NOMO-1 (cell line): Measurements from ENCODE around the gene GATAD2A.

Experiments used
- DNase-seq, 2 experiments: peaks; one replicate each; lab custom pipeline; 2025; ENCODE audit not compliant: unreplicated experiment in 2 of 2; lab: John Stamatoyannopoulos, UW

Gene GATAD2A

DNA sequence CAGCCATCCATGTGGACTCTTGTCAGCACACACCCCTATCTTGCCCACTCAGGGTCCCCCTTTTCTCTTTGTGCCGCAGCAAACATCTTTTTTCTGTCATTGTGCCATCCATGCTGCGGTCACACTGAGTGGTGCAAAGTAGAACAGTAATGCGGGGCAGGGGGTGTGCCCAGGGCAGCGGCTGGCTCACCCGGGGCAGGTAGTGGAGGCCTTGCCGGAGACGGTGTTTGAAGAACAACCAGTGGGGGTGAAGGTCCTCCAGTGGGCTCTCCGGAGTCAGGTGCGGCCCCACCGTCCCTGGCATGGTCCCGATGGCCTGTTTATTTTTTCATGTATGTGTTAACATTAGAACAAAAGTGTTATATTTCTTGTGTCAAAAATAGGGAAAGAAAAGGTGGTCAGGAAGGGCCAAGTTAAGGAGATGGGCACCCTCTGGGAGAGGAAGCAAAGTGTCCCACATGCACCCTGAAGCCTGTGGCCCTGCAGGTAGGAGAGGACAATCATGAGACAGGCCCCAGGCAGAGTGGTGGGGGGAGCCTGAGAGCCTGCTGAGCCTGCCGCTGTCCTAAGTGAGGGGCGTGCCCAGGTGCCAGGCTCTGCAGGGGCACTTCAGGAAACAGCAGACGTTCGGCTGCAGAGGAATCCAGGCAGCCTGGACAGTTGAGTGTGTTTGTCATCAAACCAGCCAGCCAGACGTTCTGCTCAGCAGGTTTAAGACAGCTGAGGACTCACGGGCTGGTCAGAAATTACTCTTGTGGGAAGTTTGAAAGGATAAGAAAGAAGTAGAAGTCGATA, 97.5 kb downstream of the GATAD2A start:
- DNase-seq, result no peak

GRCh38 chr19:19504754-19505668, 99.5 kb downstream of the GATAD2A start:
- no peak for DNase-seq

DNA sequence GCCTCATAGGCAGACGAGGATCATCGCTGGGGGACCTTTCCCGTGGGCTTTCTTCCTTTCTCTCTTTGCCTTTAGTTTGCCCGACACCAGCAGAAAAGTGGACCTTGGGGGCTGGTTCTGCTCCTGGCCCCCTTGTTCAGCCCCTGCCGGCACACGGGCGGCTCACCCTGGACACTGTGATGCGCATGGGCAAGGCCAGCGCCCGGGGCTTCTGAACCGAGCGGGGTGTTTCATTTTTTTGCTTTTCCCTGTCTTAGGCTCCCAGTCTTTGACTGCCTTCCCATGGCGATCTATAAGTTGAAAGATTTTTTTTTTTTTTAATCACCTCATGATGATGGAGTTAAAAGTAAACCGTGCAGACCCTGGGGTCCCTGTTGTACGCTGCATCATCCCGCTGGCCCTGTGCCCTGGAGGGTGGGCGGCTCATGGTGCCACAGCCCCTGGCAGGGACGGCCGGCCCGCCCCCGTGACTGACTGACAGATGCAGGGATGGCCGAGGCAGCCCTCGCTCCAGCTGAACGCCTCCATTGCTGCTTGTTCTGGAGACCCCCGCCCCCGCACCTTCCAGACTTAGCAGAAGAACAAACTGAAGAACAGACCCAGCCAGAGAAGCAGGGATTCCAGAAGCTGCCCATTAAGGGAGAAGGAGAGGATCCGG, 100.3 kb downstream of the GATAD2A start:
- no peak for DNase-seq

DNA sequence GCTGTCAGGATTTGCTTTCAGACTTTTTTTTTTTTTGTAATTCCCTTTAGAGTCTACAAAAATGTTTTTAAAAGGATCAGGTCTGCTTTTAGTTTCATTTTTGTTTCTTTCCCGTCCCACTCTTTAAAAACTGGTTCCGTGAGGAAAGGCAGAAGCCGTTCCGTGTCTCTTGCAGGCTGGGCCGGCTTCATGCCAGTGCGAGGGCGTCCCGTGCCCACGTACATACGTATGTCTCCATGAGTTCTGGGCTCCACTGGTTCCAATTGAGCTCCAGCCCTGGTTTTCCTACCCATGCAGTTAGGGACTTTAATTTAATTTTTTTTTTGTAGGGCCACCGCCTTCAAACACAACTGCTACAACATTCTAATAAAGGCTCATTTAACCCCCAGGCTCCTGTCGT, 101.1 kb downstream of the GATAD2A start:
- no peak for DNase-seq

- no peak for DNase-seq
Measured at GRCh38 chr19:19507354-19507753, 101.9 kb downstream of the GATAD2A start.

- DNase-seq, result no peak
Measured at GRCh38 chr19:19508217-19508616, 102.7 kb downstream of the GATAD2A start.

DNA sequence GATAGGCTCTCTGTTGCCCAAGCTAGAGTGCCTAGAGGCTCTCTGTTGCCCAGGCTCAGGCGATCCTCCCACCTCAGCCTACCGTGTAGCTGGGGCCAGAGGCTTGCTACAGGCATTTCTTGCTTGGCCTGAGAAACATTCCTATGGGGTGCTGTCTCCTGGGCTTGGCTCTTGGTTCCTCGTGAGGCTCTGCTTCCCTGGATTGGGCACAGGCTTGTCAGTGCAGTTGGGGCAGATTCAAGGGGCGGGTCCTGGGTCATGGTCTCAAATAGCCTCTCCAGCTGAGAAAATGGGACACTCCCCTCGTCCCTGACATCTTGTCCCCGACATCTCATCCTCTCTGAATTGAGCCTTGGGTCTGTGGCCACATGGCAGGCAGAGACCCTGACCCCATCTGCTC, 105.0 kb downstream of the GATAD2A start:
- DNase-seq, result no peak

DNA sequence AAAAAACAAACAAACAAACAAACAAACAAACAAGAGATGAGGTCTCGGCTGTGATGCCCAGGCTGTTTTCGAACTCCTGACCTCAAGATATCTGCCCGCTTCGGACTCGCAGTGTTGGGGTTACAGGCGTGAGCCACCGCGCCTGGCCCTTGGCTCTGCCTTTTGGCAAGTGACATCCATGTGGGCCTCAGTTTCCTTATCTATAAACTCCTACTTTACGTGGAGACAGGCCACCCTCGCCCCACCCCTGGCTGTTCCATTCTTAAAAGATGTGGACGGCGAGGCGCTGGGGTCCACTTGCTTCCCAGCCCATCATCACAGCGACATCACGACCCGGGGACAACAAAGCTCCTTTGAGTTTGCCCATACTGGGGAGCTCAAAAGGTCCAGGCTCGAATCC, 108.2 kb downstream of the GATAD2A start:
- no peak for DNase-seq

DNA sequence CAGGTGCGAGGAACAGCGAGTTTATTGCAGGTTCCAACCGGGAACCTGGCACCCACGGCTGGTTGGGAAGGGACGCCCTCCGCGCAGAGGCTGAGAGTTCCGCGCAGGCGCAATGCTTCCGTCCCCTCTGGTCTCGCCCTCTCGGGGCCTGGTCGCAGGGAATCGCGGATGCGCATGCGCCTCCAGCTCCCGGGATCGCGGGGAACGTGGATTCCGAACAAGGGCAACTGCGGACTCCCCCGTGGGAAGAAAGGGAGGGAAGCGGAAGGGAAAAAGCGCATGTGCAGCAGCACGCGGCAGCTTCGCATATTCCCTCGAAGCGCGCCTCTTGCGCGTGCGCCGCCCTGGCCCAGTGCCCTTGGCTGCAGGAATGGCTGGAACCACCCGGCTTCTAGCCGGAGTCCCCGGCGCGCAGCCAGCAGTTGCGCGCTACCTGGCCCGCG, 108.8 kb downstream of the GATAD2A start:
- no peak for DNase-seq

DNA sequence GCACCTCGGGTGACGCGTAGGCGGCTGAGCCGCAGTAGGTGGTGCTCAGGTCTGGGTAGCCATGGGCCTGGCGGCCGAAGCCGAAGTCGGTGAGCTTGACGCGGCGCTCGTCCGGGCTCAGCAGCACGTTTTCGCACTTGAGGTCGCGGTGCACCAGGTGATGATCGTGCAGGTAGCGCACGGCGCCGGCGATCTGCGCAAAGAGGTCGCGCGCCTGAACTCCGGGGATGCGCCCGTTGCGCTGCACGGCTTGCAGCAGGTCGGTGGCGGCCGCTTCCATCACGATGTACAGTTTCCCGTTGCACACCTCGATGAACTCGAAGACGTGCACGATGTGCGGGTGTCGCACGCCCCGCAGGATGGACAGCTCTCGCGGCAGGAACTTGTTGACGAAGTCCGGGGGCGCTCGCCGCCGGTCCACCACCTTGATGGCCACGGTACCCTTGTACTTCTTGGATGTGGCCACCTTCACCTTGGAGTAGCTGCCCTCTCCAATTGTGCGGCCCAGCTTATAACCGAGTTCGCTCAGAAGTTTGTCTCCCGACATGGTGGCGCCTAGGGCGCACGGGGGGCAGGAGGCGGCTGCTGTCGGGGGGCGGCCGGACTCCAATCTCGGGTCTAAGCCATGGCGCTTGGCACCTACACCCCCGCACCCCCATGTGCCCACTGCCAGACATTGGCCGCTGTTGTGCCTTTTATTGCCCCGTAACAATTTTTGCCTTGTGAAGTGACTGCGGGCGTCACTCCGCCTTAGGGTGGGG, 109.6 kb downstream of the GATAD2A start, which contains the start of gene TSSK6:
TSSK6 (minus strand) TSS at position 668 of the 761 bp plus-strand sequence; CDS start at position 547, 121 bp downstream.
- no peak for DNase-seq

- DNase-seq, result peak; percentile 80
Measured at GRCh38 chr19:19515642-19516519, 110.4 kb downstream of the GATAD2A start, which contains the start of gene NDUFA13. Gene NDUFA13 (plus strand): TSS chr19:19516225. CDS start chr19:19516239, 14 bp downstream.

DNA sequence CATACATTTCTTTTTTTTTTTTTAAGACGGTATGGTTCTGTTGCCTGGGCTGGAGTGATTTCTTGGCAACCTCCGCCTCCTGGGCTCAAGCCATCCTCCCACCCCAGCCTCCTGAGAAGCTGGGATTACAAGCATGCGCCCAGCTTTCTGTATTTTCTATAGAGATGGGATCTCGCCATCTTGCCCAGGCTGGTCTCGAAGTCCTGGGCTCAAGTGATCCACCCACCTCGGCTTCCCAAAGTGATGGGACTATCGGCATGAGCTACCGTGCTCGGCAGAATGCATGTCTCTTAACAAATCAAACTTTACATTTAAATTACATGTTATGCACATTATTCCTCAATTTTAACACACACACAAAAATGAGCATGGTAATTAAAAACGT, 111.8 kb downstream of the GATAD2A start:
- DNase-seq, result no peak

DNA sequence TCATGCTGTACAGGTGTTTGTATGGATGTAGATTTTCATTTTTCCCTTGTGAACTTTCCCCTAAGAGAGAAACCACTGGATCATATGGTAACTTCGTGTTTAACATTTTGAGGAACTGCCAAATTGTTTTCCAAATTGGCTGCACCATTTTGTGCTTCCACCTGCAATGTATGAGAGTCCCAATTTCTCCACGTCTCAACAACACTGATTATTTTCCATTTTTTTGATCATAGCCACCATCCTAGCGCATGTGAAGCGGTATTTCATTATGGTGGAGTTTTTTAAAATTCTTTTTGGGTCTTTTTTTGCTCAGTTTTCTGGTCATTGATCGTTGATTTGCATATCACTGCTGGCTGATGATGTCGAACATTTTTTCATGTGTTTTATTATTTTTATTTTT, 115.5 kb downstream of the GATAD2A start:
- DNase-seq, result no peak

DNA sequence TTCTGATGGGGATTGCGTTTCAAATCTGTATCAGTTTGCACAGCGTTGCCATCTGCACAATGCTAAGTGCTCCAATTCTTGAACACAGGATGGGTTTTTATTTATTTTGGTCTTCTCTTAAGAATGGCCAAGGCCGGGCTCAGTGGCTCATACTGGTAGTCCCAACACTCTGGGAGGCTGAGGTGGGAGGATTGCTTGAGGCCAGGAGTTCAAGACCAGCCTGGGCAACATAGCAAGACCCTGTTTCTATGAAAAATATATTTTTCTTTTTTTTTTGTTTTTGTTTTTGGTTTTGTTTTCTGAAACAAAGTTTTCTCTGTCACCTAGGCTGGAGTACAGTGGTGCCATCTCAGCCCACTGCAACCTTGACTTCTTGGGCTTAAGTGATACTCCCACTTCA, 117.7 kb downstream of the GATAD2A start:
- DNase-seq, result no peak

DNA sequence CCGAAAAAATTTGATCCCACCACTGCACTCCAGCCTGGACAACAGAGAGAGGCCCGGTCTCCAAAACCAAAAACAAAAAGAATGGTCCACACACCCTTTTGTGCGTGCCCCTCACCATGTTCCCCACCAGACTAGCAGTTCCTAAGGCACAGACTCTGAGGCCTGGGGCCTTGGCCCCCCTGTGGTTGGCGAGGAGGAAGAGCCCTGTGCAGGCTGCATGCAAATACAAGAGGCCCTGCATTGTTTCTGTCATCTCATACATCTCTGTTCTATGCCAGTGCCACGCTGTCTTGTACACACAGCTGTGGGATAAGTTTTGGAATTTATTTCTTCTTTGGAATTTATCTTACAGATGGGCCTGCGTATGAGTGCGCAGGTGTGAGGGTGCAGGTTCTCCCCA, 118.6 kb downstream of the GATAD2A start:
- DNase-seq, result no peak

GRCh38 chr19:19525611-19526380, 120.3 kb downstream of the GATAD2A start:
- DNase-seq, result no peak

DNA sequence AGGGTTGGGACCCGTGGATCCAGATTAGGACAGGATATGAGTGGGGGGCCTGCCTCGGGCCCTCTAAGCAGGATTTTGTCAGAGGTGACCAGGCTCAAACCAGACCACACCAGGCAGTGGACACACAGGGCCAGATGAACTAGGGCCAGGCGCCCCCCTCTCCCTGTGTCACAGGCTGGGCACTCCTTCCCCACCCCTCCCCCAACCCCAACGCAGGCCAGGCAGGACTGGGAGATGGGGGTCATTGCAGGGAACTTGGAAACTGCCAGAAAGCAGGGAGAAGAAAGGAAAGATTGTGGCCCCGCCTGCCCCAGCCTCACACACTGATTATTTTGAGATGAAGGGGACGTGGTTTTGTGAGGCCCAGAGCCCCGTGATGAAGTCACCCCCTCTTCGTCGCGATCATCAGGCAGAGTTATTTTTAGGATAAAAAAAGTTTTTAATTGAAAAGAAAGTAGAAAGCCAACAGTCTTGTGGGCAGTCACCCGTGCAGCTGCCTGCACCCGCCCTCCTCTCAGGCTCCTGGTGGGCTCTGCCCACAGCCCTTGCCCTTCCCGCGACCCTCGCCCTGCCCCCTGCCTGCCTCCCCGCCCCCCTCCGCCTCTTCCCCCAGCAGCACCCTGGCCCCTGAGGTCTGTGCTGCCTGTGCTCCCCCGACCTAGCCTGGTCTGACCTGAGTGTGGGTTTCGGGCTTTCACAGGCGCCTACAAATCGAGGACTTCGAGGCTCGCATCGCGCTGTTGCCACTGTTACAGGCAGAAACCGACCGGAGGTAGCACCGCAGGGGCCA, 121.3 kb downstream of the GATAD2A start:
- DNase-seq, result no peak

DNA sequence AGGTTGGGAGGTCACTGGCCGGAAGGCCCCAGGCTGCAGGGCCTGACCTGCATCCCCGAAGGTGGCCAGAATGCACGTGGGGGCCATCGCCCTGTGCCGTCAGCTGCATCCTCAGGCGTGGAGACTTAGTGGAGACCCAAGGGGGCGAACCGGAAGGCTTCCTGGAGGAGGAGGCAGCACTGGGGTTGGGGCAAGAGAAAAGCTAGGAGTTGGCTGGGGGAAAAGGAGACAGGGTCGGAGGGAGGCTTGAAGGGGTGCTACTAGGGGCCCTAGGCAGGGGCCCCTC, 121.8 kb downstream of the GATAD2A start:
- DNase-seq, result no peak
